GM12864 (cell line): Measurements from ENCODE around the gene SH3GL3.

Experiments used
- DNase-seq: peaks from one replicate; pipeline ENCODE4 v3.0.0-alpha.2; 2011; ENCODE audit warnings: low read depth
- H3K4me3 ChIP-seq: 2 replicates; pipeline ENCODE4 v1.5.1; 2011; ENCODE audit warnings: mild to moderate bottlenecking, low read depth, low read length, control low read depth
- TF ChIP-seq, protein P1 (sequence below): IDR thresholded peaks from 2 replicates; pipeline ENCODE4 v1.5.1; 2011; ENCODE audit warnings: low read depth, mild to moderate bottlenecking, moderate library complexity, low read length, control low read depth, inconsistent platforms; ENCODE audit errors: missing control alignments

The SH3GL3 gene

DNA sequence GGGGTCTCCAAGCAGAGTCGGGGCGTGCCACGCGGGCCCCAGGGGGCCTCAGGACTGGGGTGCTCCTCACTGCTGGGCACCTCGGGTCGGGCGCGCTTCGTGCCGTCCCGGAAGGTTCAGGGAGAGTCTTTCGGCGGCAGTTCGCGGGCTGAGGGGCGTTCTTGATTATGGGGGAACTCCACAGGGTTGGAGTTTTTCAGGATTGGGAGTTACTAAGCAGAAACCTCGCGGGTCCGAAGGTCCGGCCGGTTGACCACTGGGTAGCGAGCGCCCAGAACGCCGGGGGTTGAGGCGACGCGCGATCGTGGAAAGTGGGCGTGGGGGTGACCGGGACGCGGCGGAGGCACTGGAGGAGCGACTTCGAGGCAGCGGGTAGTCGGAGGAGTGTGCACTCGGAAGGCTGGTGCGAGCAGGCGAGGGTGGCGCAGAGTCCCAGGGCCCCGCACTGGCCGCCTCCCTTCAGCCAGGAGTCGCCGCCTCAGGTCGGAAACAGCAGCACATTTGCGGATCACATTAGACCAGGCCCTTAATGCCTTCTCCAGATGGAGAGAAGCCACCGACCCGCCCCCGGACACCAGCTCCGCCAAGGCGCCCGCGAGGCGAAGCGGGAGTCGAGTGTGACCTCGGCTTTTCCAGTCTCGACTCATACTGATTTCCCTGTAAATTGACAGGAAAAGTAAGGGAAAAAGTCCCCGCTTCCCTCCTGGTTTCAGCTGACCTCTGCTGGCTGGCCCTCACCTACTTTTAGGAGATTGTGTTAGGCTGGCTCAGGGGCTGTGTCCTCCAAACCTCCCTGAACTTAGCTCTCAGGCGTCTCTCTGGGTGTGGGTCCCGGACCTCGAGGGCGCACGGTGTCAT, 207.5 kb downstream of the SH3GL3 start:
- no peak for DNase-seq
- no peak overlapping the region for H3K4me3 ChIP-seq
- TF ChIP-seq, protein P1, sequence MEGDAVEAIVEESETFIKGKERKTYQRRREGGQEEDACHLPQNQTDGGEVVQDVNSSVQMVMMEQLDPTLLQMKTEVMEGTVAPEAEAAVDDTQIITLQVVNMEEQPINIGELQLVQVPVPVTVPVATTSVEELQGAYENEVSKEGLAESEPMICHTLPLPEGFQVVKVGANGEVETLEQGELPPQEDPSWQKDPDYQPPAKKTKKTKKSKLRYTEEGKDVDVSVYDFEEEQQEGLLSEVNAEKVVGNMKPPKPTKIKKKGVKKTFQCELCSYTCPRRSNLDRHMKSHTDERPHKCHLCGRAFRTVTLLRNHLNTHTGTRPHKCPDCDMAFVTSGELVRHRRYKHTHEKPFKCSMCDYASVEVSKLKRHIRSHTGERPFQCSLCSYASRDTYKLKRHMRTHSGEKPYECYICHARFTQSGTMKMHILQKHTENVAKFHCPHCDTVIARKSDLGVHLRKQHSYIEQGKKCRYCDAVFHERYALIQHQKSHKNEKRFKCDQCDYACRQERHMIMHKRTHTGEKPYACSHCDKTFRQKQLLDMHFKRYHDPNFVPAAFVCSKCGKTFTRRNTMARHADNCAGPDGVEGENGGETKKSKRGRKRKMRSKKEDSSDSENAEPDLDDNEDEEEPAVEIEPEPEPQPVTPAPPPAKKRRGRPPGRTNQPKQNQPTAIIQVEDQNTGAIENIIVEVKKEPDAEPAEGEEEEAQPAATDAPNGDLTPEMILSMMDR = no peak

DNA sequence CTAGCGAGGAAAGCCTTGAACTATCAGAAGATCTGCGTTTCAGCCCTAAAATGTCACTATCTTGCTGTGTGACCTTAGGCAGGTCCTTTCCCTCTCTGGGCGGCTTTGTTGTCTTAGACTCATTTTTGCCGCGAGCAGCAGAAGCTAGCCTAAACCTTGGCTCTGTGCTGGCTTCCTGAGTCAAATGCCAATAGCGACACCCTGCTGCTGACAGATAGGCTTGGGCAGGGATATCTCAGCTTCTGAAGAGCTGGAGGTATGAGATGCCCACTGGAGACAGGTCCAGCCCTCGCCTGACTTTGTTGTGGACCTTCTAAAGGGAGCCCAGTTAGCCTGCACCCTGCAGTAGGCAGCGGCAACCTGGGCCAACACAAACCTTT, 208.1 kb downstream of the SH3GL3 start:
- TF ChIP-seq, protein P1 = no peak
- H3K4me3 ChIP-seq = no peak overlapping the region
- DNase-seq = no peak

DNA sequence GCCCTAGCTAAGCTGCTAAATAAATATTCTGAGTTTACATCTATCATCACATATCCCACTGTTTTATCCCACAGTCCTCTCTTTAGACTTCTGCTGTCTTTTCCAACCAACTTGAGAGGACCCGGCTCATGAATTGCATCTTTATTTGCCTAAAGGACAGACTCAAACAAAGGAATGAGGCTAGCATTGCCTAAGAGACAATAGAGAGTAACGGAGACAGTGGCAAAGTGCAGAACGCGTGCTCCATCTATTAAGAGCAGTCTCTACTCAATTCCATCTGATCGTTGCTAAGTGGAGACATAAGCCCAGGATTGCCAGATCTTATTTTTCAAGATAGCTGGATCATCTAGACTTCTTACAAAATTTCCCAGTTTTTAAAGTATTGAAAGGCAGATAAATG, 209.1 kb downstream of the SH3GL3 start:
- DNase-seq = no peak
- TF ChIP-seq, protein P1 = no peak
- H3K4me3 ChIP-seq = no peak overlapping the region

DNA sequence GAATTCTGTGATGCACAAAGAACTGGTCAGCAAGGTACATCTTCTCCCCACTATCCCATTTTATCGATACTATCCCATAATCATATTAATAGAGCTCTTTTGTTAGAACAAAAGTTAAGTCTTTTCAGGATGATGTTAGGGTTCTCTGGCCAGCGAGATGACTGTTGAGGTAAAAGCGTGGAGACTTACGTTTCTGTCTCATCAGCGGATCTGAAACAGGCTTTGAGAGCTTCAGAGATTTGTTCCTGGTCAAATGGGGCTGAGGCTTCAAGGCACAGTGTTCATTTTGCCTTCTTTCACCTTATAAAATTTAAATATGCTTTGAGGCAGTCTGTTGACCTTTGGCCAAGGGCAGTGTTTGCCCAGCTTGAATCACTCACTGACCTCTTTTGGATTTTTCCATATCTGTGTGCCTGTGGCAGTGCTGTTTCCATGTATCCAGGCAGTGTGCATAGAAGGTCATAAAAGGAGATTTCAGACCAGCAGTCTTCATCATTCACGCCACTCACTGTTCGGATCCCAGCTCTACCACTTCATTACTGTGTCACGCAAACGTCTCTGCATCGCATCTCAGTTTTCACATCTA, 209.9 kb downstream of the SH3GL3 start:
- TF ChIP-seq, protein P1 = no peak
- H3K4me3 ChIP-seq = no peak overlapping the region
- no peak for DNase-seq

DNA sequence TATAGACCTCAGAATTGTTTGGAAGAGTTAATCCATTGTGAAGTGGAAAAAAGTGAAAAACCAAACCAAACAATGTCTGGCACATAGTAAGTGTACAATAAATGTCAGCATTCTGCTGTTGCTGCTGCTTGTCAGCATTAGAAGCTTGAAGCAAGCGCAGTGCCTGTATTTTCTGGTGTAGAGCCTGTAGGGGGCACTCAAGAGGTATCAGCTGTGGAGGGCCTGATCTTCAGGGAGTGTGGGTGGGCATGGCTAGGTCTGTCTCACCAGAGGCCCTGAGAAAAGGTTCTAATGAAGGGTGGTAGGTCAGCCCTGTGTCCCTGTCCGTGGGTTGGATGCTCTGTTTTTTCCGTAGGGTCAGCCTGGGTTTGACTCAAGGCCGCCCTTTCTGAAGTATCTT, 210.4 kb downstream of the SH3GL3 start:
- no peak overlapping the region for H3K4me3 ChIP-seq
- TF ChIP-seq, protein P1 = peak; percentile 48
- DNase-seq = no peak

DNA sequence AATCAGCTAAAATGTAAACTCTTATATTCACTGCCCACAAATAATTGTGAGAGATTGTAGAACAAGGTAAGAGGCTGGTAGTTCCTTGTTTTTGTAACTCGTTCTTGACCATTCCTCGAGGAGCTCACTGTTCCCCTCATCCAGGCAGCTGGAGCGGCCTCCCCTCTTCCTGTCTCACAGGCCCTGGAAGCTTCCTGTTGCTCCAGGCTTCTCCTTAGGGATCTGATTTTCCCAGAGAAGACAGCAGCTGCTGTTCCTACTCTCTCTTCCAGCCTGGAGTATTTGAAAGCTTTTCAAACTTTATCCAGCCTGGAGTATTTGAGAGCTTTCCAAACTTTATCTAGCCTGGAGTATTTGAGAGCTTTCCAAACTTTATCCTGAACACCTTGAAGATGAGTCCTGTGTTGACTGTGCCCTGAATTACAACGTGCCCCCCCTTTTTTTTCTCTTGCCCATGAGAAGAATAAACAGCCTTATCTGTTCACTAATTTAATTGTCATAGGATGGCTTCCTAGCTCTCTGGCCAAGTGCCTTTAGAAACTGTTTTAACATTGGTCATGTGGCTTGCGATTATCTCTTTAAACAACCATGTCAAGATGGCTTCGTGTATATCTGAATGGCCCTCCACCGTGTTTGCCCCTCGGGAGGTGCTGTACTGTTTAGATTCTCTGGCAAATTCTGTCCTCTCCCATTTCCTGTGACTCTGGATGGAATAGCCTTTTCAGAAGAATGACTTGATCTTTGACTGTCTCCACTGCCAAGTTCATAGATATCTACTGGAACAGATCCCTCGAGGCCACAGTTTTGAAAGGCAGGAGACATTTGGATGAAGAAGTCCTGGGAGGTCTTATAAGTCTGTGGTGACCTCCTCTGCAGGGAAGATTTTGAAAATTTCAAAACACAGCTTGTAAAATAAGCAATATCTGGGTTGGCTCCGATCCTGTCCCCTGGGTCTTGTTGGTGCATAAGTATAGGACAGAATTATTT, 211.6 kb downstream of the SH3GL3 start:
- no peak for DNase-seq
- TF ChIP-seq, protein P1 = no peak
- no peak overlapping the region for H3K4me3 ChIP-seq
